ENCODE measurements around the gene ZHX3. TPM values are rescaled to one million over a fixed set of nuclear protein-coding genes. Genes with fewer than 3 reads are reported as not detected.

ZHX3 gene
- total RNA-seq, 1 experiment from 2014 or later: 9.6 TPM

- TF ChIP-seq ATF6 (CRISPR knock-in tag; IDR thresholded peaks at IDR 0.05) (no peak), NR1H2 (CRISPR knock-in tag; IDR thresholded peaks at IDR 0.05) (no peak), ZSCAN18 (CRISPR knock-in tag; IDR thresholded peaks at IDR 0.05) (no peak), NFE2L1 (CRISPR knock-in tag; IDR thresholded peaks at IDR 0.05) (no peak), ESRRA (CRISPR knock-in tag; IDR thresholded peaks at IDR 0.05; ENCODE audit: borderline replicate concordance) (no peak)
These were observed 45.2 kb upstream of the ZHX3 start (continued) for GRCh38 chr20:41362748-41363140.

GRCh38 chr20:41361757-41362747 is 44.5 kb upstream of the ZHX3 start:
- H3K27me3 Mint-ChIP-seq (ENCODE audit: low read depth): peaks cover 21% of the 10 kb centered on the region
- no peak overlapping the region for H3K4me3 Mint-ChIP-seq
- ChIA-PET CTCF (interaction anchor here (1.3 kb wide), 2 partner anchors 10 to 22 kb away, joined by 5 to 6 read pairs; partner anchors contain the start of gene LPIN3), POLR2A (no interaction called here)
- TF ChIP-seq ZNF219 (CRISPR knock-in tag; IDR thresholded peaks at IDR 0.05; ENCODE audit: borderline replicate concordance): no peak
- no peak for TF ChIP-seq RELA (CRISPR knock-in tag; IDR thresholded peaks at IDR 0.05; ENCODE audit: borderline replicate concordance)
- TF ChIP-seq FOXP1 (CRISPR knock-in tag; IDR thresholded peaks at IDR 0.05; ENCODE audit: borderline replicate concordance): no peak
- TF ChIP-seq ERG (CRISPR knock-in tag; IDR thresholded peaks at IDR 0.05): no peak
- H3K9me3 Mint-ChIP-seq: no peaks in the 10 kb centered on the region
- no peak overlapping the region for H3K27ac Mint-ChIP-seq
- peaks cover 6% of the 10 kb centered on the region for H3K4me1 Mint-ChIP-seq
- no peak for ATAC-seq
- DNase-seq (ENCODE audit: low spot score): no peak
- H3K36me3 Mint-ChIP-seq: no peaks in the 10 kb centered on the region

- ChIA-PET CTCF (interaction anchor here (1.3 kb wide), 2 partner anchors 9 to 21 kb away, joined by 5 to 6 read pairs; partner anchors contain the start of gene LPIN3), POLR2A (no interaction called here)
- H3K4me1 Mint-ChIP-seq: peaks cover 5% of the 10 kb centered on the region
- peaks cover 18% of the 10 kb centered on the region for H3K27me3 Mint-ChIP-seq (ENCODE audit: low read depth)
- DNase-seq (ENCODE audit: low spot score) (no peak), ATAC-seq (no peak)
- no peak overlapping the region for H3K27ac Mint-ChIP-seq
- H3K4me3 Mint-ChIP-seq: no peak overlapping the region
- no peaks in the 10 kb centered on the region for H3K9me3 Mint-ChIP-seq
- TF ChIP-seq EMX1 (CRISPR knock-in tag; IDR thresholded peaks at IDR 0.05) (no peak), GTF2I (CRISPR knock-in tag; conservative IDR thresholded peaks at IDR 0.05) (no peak)
- H3K36me3 Mint-ChIP-seq: no peaks in the 10 kb centered on the region
These were observed 43.6 kb upstream of the ZHX3 start for GRCh38 chr20:41360831-41361756.

- Mint-ChIP-seq H3K27ac (no peak overlapping the region), H3K36me3 (no peaks in the 10 kb centered on the region), H3K27me3 (ENCODE audit: low read depth) (peaks cover 4% of the 10 kb centered on the region), H3K4me1 (no peaks in the 10 kb centered on the region), H3K4me3 (no peak overlapping the region), H3K9me3 (no peaks in the 10 kb centered on the region)
- ChIA-PET CTCF (interaction anchor here (1.2 to 1.9 kb wide), 2 partner anchors 10 to 110 kb away, joined by 4 to 6 read pairs; no protein-coding TSS in a partner anchor), POLR2A (no interaction called here)
- no peak for ATAC-seq
- DNase-seq (ENCODE audit: low spot score): no peak
- TF ChIP-seq ZNF281 (CRISPR knock-in tag; IDR thresholded peaks at IDR 0.05): no peak
- no peak for TF ChIP-seq ZBTB43 (CRISPR knock-in tag; IDR thresholded peaks at IDR 0.05)
- TF ChIP-seq GABPB1 (CRISPR knock-in tag; IDR thresholded peaks at IDR 0.05): no peak
- no peak for TF ChIP-seq SOX15 (CRISPR knock-in tag; IDR thresholded peaks at IDR 0.05)
- TF ChIP-seq HMGA2 (CRISPR knock-in tag; IDR thresholded peaks at IDR 0.05): no peak
These were observed 42.0 kb upstream of the ZHX3 start for GRCh38 chr20:41359541-41360011.

All from WTC11 (cell line).